Endothelial cell of umbilical vein (primary cell): ENCODE data around the gene TSPAN1. TPM values are rescaled to one million over a fixed set of nuclear protein-coding genes. Genes with fewer than 3 reads are reported as not detected.

ENCODE experiments used
- BruUV-seq: library from RNA; stranded (reverse); fragments of 400-500 nt; replicated peaks from 2 replicates; lab custom pipeline; 2021; lab: Mats Ljungman, UMichigan
- CTCF ChIA-PET: fragments of 300-600, 350-600 bp; sonication (Branson Sonifier 250); formaldehyde crosslinking; loops from one replicate; lab custom pipeline; 2021; ENCODE audit warnings: antibody characterized with exemption, inconsistent platforms; lab: Charles Lee
- POLR2A ChIA-PET: fragments of 300-600, 350-600 bp; sonication (Branson Sonifier 250); formaldehyde crosslinking; loops from one replicate; lab custom pipeline; 2021; ENCODE audit warnings: antibody characterized with exemption, inconsistent platforms; lab: Charles Lee
- DNase-seq: peaks from one replicate; pipeline ENCODE4 v3.0.0-alpha.2; 2011; ENCODE audit warnings: low read depth, low spot score
- FAIRE-seq: peaks from 2 replicates; lab custom pipeline; 2011; peaks lifted over from hg19 to GRCh38; lab: Jason Lieb, UNC
- H2AFZ ChIP-seq: 2 replicates; pipeline ENCODE4 v1.6.0; 2012; ENCODE audit warnings: low read depth, low read length, control low read depth, inconsistent platforms
- H3K27ac ChIP-seq: 2 replicates; pipeline ENCODE4 v1.5.1; 2011; ENCODE audit warnings: low read depth, mild to moderate bottlenecking, control low read depth, low read length, moderate library complexity; ENCODE audit not compliant: insufficient read depth
- H3K27me3 ChIP-seq, 2 experiments: 2 replicates each; pipeline versions ENCODE4 v1.6.0 to v1.6.1; 2011; ENCODE audit warnings: low read length in 2 of 2, mixed read lengths in 1 of 2; ENCODE audit not compliant: control insufficient read depth in 2 of 2, insufficient read depth in 2 of 2
- H3K36me3 ChIP-seq, 2 experiments: 2 replicates in 1 of 2; 3 replicates in 1 of 2; pipeline ENCODE4 v1.5.1; 2011; ENCODE audit warnings: low read length in 2 of 2, mild to moderate bottlenecking in 1 of 2, moderate library complexity in 1 of 2; ENCODE audit not compliant: control insufficient read depth in 2 of 2, insufficient read depth in 2 of 2; ENCODE audit errors: extremely low read depth in 1 of 2
- H3K4me1 ChIP-seq: 3 replicates; pipeline ENCODE4 v1.5.1; 2011; ENCODE audit warnings: mild to moderate bottlenecking, low read length; ENCODE audit not compliant: control insufficient read depth, insufficient read depth; ENCODE audit errors: extremely low read depth
- H3K4me2 ChIP-seq: 2 replicates; pipeline ENCODE4 v1.6.1; 2011; ENCODE audit warnings: low read length, control low read depth, mixed read lengths; ENCODE audit not compliant: insufficient read depth
- H3K4me3 ChIP-seq, 3 experiments: fragments of 200-600 bp in 1 of 3; sonication (generic), shearing (Covaris generic) in 1 of 3; replicated peaks in 1 of 3; 2 replicates each; pipeline ENCODE4 v1.5.1; 2011 to 2016; ENCODE audit warnings: control low read depth in 3 of 3, low read length in 3 of 3, mild to moderate bottlenecking in 2 of 3, inconsistent platforms in 1 of 3, low read depth in 1 of 3, moderate library complexity in 1 of 3; ENCODE audit not compliant: insufficient read depth in 1 of 3
- H3K79me2 ChIP-seq: 2 replicates; pipeline ENCODE4 v1.6.0; 2012; ENCODE audit warnings: low read length, inconsistent platforms; ENCODE audit not compliant: control insufficient read depth, insufficient read depth
- H3K9ac ChIP-seq: replicated peaks from 2 replicates; pipeline ENCODE3; 2011; ENCODE audit warnings: low read length, control low read depth; ENCODE audit not compliant: insufficient read depth; ENCODE audit errors: extremely low read depth
- H3K9me1 ChIP-seq: replicated peaks from 3 replicates; pipeline ENCODE4 v1.6.0; 2011; ENCODE audit warnings: mild to moderate bottlenecking, low read length; ENCODE audit not compliant: control insufficient read depth, insufficient read depth; ENCODE audit errors: extremely low read depth
- H3K9me3 ChIP-seq: replicated peaks from 2 replicates; pipeline ENCODE4 v1.5.1; 2012; ENCODE audit warnings: low read length, inconsistent platforms; ENCODE audit not compliant: control insufficient read depth, insufficient read depth
- H4K20me1 ChIP-seq: replicated peaks from 2 replicates; pipeline ENCODE3; 2011; ENCODE audit warnings: mild to moderate bottlenecking, low read length; ENCODE audit not compliant: control insufficient read depth, insufficient read depth; ENCODE audit errors: extremely low read depth
- EZH2 ChIP-seq: IDR thresholded peaks from 2 replicates; pipeline ENCODE4 v1.6.1; 2012; ENCODE audit warnings: borderline replicate concordance, low read depth, mild to moderate bottlenecking, moderate library complexity, low read length, inconsistent platforms; ENCODE audit not compliant: severe bottlenecking
- FOS ChIP-seq: IDR thresholded peaks from 2 replicates; pipeline ENCODE4 v1.6.1; 2011; ENCODE audit warnings: mild to moderate bottlenecking, low read length, moderate library complexity, borderline replicate concordance; ENCODE audit not compliant: insufficient read depth
- GATA2 ChIP-seq: IDR thresholded peaks from 2 replicates; pipeline ENCODE4 v1.7.0; 2011; ENCODE audit warnings: low read depth, mild to moderate bottlenecking, moderate library complexity, mixed read lengths, low read length; ENCODE audit not compliant: insufficient read length, insufficient read depth
- JUN ChIP-seq: IDR thresholded peaks from 2 replicates; pipeline ENCODE4 v1.6.1; 2011; ENCODE audit warnings: borderline replicate concordance, low read depth; ENCODE audit not compliant: insufficient read length, insufficient read depth
- MYC ChIP-seq: IDR thresholded peaks from one replicate; pipeline ENCODE4 v1.6.1; 2011; ENCODE audit warnings: mild to moderate bottlenecking, low read depth, low read length
- POLR2A ChIP-seq: IDR thresholded peaks from 2 replicates; pipeline ENCODE4 v1.6.1; 2012; ENCODE audit warnings: low read depth, mild to moderate bottlenecking, control low read depth, low read length
- POLR2AphosphoS5 ChIP-seq: IDR thresholded peaks from 2 replicates; pipeline ENCODE4 v1.6.1; 2012; ENCODE audit warnings: low read depth, mild to moderate bottlenecking, control low read depth, low read length, moderate library complexity; ENCODE audit not compliant: insufficient read depth
- dilution Hi-C: fragments of 300-500 bp; cut with MboI; formaldehyde crosslinking; loops from one replicate; pipeline ENCODE4 v1.15.0; 2019; ENCODE audit warnings: low sequenced_read_pairs; ENCODE audit not compliant: extremely low pct_ligation_motif_present
- intact Hi-C: fragments of 100-400 bp; cut with micrococcal nuclease; formaldehyde crosslinking; loops from one replicate; pipeline ENCODE4 v1.10.0; 2022
- polyA plus RNA-seq, 4 experiments: library from polyadenylated mRNA; depleted of rRNA in 3 of 4; stranded (reverse) in 3 of 4; unstranded in 1 of 4; fragments of >200 nt; gene quantifications; 2 replicates each; pipeline versions ENCODE4 v1.2.1 to v1.2.3, GENCODE V29; 2011 to 2012; ENCODE audit warnings: missing spikeins in 1 of 4
- total RNA-seq: library from RNA; stranded (reverse); gene quantifications from 2 replicates; pipeline ENCODE4 v1.2.3, GENCODE V29; 2021
- TF ChIP-seq, protein P1 (sequence below): IDR thresholded peaks from 2 replicates; pipeline ENCODE4 v1.6.1; 2011; ENCODE audit not compliant: insufficient read depth, insufficient read length
- TF ChIP-seq, protein P2 (sequence below), 2 donors: IDR thresholded peaks; 1 replicate in 1 of 2; 2 replicates in 1 of 2; pipeline ENCODE4 v1.5.1; 2011; ENCODE audit warnings: low read length in 2 of 2, mild to moderate bottlenecking in 2 of 2, moderate library complexity in 2 of 2, control low read depth in 1 of 2, inconsistent platforms in 1 of 2, low read depth in 1 of 2; ENCODE audit not compliant: insufficient read depth in 1 of 2; ENCODE audit errors: extremely low read depth in 1 of 2

The TSPAN1 gene
- total and polyA plus RNA-seq, 2 donors (not counting 3 experiments of a cell fraction or from before 2014, with no cell fraction given), result 0.65 to 0.88 TPM

DNA sequence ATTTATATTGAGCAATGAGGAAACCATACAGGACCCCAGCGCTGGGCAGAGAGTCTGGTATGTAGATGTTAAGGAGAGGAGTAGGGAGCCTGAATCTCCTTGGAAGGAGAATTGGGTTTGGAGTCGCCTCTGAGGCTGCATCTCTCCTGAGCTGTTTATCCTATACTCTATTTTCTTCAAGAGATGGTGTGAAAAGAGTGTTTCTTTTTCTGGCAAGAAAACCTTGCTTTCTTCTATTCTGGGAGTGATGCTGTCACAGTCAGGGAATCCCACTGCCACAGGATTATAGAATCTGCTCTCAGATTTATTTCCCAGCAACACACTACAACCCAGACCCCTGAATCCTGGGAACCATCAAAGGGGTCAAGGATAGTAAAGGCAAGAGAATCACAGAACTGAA is 31.5 kb downstream of the TSPAN1 start:
- no peaks in the 10 kb centered on the region for H3K79me2 ChIP-seq
- ChIA-PET CTCF (interaction anchor here (2.0 kb wide), 1 partner anchor 17 kb away, joined by 7 read pairs; no protein-coding TSS in a partner anchor), POLR2A (no interaction called here)
- H3K4me3 ChIP-seq, result no peak overlapping the region
- H3K36me3 ChIP-seq, result no peaks in the 10 kb centered on the region
- H3K9me1 ChIP-seq, result no peaks in the 10 kb centered on the region
- H3K4me1 ChIP-seq, result peaks cover 8% of the 10 kb centered on the region
- no peak overlapping the region for H2AFZ ChIP-seq
- H4K20me1 ChIP-seq, result no peaks in the 10 kb centered on the region
- FAIRE-seq (no peak), DNase-seq (no peak)
- no TSS peak for BruUV-seq
- TF ChIP-seq, protein P1, sequence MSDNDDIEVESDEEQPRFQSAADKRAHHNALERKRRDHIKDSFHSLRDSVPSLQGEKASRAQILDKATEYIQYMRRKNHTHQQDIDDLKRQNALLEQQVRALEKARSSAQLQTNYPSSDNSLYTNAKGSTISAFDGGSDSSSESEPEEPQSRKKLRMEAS, result no peak
- TF ChIP-seq GATA2, result no peak
- no peak for TF ChIP-seq POLR2A
- TF ChIP-seq, protein P2, sequence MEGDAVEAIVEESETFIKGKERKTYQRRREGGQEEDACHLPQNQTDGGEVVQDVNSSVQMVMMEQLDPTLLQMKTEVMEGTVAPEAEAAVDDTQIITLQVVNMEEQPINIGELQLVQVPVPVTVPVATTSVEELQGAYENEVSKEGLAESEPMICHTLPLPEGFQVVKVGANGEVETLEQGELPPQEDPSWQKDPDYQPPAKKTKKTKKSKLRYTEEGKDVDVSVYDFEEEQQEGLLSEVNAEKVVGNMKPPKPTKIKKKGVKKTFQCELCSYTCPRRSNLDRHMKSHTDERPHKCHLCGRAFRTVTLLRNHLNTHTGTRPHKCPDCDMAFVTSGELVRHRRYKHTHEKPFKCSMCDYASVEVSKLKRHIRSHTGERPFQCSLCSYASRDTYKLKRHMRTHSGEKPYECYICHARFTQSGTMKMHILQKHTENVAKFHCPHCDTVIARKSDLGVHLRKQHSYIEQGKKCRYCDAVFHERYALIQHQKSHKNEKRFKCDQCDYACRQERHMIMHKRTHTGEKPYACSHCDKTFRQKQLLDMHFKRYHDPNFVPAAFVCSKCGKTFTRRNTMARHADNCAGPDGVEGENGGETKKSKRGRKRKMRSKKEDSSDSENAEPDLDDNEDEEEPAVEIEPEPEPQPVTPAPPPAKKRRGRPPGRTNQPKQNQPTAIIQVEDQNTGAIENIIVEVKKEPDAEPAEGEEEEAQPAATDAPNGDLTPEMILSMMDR (IDR thresholded peaks at IDR 0.05; ENCODE audit: extremely low read depth in 1 of 2, insufficient read depth in 1 of 2, low read depth in 1 of 2, low read length in 2 of 2), result no peak
- TF ChIP-seq POLR2AphosphoS5, result no peak
- TF ChIP-seq EZH2, result no peak
- no peak for TF ChIP-seq FOS
- TF ChIP-seq JUN, result no peak
- TF ChIP-seq MYC, result no peak
- intact Hi-C loops (no loop called here), dilution Hi-C loops (no loop called here)
- H3K27ac ChIP-seq, result no peak overlapping the region
- H3K9me3 ChIP-seq, result no peaks in the 10 kb centered on the region
- H3K4me2 ChIP-seq, result no peak overlapping the region
- H3K9ac ChIP-seq, result no peak overlapping the region
- H3K27me3 ChIP-seq, result no peaks in the 10 kb centered on the region
